Measurements from ENCODE around the gene ADISSP.

Gene ADISSP

DNA sequence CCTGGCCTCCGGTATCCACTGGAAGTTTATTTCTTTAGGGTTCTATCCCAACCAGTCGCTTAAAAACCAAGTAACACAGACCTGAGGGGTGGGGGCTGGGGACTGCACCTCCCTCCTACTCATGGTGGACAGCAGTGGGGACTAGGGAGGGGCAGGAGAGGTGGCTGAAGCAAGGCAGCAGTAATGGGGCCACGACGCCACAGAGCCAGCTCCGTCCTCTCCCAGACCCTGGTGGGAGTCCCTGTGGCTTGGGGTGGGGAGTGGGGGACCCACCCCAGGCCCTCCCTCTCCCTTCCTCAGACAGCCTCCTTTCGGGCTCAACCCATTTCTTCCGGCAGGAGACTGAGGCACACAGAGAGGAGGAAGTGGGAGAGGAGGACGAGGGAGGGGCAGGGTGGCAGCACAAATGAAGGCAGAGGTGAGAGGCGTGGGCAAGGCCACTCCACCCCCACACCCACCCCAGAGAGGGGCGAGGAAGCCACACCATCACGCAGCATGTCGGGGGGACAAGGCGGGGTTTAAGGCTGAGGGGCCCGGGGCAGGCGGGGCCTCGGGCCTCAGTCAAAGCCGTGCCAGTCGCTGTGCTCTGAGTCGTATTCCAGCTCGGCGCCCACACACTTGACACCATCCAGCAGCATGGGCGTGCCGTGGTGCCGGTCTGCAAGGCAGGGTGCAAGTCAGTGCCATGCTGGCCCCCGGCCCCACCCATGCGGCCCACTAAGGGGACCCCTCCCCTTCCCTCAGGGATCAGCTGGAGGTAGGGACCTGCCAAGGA, 13.9 kb downstream of the ADISSP start:
- no peak for DNase-seq

DNA sequence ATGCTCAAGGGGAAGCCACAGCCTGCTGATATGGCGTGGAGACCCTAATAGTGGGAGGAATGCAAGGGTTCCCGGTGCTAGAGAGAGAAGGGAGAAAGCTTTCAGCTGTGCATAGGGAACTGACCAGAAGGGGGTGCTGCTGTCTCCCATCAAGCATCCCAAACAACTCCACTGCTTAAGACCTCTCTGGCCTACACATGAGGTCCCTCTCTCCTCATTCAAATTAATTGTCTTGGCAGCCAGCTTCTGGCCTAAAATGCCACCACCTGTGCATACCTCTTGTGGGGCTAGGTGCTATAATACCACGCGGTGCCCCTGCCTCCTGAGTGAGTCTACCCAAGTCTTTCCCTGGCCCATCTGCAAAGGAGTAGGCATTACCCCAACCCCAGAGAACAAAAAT, 14.5 kb downstream of the ADISSP start:
- peak; percentile 66 to 70 for DNase-seq

DNA sequence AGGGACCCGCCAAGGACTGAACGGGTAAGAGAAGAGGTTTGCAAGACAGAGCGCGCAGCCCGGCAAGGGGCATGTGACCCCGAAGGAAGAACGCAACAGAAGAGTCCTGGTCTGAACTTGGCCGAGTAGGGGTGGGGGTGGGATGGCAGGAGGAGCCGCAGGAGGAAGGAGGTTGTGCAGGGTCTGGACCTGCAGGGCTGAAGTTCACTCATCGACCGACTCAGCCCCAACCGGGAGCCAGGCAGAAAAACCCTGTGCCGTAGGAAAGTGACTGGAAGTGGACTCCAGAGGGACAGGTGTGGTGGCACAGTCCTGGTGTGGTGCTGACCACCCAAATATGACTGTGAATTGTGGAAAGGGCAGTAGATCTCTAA, 15.2 kb downstream of the ADISSP start:
- no peak for DNase-seq

DNA sequence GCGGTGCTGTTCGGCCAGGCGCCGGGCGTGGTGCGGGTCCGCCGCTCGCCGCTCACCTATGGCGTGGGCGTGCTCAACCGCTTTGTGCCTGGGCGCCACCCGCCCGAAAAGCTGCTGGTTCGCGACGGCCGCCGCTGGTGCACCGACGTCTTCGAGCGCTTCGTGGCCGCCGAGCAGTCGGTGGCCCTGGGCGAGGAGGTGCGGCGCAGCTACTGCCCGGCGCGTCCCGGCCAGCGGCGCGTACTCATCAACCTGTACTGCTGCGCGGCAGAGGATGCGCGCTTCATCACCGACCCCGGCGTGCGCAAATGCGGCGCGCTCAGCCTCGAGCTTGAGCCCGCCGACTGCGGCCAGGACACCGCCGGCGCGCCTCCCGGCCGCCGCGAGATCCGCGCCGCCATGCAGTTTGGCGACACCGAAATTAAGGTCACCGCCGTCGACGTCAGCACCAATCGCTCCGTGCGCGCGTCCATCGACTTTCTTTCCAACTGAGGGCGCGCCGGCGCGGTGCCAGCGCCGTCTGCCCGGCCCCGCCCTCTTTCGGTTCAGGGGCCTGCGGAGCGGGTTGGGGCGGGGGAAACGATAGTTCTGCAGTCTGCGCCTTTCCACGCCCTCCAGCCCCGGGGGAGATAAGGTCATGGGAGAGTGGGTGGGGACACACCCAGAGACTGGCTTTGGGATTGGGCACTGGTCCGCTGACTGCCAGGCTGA, 15.7 kb downstream of the ADISSP start:
- DNase-seq, result peak; percentile 65 to 71

DNA sequence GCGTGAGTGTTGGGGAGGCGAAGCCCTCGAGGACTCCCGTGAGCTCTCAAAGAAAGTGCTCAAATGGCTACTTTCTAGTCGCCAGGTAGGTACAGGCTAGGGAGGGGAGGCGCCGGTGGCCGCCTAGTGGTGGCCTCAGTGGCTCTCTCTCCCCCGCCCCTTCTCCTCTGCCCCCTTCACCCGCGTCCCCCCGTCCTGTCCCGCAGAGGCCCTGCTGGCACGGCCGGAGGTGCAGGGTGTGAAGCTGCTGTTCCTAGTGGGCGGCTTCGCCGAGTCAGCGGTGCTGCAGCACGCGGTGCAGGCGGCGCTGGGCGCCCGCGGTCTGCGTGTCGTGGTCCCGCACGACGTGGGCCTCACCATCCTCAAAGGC, 16.3 kb downstream of the ADISSP start:
- no peak for DNase-seq

DNA sequence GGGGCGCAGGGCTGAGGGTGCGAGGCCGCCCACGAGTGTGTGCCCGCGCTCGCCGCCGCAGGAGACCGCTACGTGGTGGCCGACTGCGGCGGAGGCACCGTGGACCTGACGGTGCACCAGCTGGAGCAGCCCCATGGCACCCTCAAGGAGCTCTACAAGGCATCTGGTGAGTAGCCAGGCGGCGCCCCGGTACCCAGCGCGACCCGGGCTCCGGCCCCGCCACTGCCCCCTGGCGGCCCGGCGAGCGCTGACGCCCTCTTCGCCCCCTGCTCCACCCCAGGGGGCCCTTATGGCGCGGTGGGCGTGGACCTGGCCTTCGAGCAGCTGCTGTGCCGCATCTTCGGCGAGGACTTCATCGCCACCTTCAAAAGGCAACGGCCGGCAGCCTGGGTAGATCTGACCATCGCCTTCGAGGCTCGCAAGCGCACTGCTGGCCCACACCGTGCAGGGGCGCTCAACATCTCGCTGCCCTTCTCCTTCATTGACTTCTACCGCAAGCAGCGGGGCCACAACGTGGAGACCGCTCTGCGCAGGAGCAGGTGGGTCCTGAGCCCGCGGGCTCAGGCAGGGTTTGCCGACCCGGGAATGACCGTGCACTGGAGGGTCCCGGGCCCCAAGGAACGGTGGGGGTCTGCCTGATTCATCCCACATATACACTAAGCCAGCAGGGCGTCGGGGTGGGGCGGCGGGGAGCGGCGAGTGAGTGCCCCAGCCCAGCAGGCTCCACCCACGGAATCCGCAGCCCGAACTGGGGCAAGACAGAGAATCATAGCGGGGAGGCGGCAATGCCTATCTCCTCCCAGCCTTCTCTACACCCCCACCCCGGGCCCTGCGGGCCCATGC, 17.6 kb downstream of the ADISSP start:
- DNase-seq, result peak; percentile 25 to 37

DNA sequence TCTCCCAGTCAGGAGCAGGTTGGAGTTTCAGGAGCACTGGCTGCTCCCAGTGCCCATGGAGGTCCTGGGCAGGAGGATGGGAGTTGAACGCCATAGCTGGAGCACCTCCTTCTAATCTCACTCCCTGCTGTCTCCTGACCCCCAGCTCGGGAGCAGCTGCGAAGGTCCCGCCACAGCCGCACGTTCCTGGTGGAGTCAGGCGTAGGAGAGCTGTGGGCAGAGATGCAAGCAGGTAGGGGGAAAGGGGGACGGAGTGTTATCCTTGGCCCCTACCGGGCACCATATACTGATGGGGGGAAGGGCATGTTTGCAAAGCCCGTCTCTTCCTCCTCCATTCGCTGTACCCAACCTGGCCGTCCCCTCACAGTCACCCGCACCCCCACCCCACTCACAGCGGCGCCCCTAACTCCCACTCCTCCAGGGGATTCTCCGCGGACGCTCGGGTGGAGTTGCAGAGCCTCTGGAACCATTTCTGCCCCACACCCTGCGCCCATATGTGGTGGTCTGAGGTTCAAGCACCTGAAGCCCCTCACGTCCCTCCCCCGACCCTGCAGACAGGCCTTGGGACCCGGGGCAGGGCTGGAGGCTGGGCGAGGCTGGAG, 18.4 kb downstream of the ADISSP start:
- DNase-seq, result no peak

DNA sequence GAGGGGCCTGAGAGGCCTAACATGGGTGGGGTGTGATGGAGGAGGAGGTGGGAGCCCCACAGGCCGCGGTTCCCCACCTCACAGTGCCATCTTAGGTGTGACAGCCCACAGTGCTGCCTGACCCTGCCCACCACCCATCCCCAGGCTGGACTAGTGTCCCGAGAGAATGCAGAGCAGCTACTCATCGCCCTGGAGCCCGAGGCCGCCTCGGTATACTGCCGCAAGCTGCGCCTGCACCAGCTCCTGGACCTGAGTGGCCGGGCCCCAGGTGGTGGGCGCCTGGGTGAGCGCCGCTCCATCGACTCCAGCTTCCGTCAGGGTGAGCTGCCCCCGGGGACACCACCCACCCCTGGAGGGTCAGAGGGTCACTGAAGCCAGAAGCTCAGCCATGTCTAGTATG, 19.5 kb downstream of the ADISSP start:
- no peak for DNase-seq

DNA sequence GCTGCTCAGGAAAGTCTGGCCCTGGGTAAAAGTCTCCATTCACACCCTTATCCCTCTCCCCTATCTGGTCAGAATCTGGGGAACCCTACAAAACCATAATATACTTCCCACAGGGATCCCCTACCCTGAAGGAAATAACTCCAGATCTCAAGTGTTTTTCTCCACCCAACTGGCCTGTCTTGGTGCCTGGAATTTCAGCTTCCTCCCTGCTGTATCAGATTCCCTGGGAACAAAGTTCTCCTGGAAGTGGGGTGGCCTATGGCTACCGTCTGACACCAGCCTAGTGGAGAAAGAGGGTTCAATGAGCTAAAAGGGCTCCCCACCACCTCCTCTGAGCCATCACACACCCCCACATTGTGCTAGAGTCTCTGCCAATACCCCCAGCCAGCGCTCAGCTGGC, 20.1 kb downstream of the ADISSP start:
- no peak for DNase-seq

DNA sequence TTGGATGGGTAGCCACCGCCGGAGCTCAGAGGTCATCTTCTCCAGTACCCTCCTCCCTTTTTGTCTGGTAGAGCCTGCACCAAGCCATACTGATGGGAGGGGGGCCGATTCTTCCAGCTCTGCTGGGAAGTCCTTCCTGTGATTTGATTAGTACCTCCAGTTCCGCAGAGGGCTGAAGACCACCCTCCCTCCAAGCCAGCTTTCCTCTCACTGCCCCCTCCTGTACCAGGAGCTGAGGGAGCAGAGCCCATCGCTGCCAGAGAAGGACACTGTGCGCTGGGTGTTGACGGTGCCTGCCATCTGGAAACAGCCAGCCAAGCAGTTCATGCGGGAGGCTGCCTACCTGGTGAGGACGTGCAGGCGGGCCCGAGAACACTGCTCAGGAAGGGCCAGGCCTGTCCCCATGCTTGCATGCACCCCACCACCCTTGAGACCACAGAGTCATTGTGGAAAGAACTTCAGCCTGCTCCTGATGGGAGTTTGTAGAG, 21.8 kb downstream of the ADISSP start:
- DNase-seq, result no peak

DNA sequence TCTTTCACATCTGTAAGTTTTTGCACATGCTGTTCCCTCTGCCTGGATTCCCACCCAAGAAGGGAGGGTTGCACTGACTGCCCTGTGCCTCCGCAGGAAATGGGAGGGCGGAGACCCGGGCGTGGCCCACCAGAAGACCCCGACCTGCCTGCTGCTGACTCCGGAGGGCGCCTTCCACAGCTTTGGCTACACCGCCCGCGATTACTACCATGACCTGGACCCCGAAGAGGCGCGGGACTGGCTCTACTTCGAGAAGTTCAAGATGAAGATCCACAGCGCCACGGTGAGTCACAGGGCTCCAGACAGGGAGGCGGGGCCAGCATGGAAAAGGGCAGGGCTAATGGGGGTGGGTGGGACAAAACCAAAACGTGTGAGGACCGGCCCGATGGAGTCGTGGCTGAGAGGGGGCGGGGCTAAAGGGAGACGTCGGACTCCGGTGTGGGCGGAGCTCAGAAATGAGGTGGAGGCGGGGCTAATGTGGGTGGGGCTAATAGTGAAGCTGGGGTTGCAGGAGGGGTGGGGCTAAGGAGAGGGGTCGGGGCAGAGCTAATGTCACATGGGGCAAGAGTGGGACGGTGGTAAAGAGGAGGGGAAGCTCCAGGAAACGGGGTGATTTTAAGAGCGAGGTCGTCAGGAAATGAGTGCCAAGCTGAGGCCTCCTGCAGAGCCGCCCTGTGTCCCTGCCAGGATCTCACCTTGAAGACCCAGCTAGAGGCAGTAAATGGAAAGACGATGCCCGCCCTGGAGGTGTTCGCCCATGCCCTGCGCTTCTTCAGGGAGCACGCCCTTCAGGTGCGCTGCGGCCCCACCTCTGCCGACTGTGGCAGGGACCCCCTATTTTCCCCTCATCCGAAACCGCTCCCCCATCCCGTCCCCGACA, 22.5 kb downstream of the ADISSP start:
- DNase-seq, result peak; percentile 83 to 87

DNA sequence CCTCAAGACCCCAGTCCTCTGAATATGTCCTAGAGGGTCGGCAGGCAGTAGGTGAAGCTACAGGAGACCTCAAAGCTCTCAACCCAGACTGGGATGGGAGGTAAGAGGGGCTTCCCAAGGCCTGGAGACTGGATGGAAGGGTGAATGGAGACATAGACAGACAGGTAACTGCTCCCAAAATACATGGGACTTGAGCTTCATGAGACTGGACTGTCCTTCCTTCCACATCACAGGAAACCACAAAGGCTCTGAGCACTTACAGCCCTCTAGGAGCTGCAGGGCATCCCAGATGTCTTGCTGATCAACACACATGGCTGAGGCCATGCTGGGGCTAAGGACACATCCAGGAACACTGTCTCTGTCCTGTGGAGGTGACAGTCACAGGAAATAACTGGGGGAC, 23.5 kb downstream of the ADISSP start:
- no peak for DNase-seq

DNA sequence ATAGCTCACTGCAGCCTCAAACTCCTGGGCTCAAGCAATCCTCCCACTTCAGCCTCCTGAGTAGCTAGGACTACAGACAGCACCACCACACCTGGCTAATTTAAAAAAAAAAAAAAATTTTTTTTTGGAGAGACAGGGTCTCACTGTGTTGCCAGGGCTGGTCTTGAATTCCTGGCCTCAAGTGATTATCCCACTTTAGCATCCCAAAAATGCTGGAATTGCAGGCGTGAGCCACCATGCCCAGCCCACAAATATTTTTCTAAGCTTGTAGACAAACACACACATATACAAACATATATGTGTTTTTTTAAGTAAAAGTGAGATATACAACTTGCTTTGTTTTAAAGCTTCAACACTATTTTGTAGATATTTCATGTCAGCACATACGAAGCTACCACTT, 24.3 kb downstream of the ADISSP start:
- DNase-seq, result no peak

DNA sequence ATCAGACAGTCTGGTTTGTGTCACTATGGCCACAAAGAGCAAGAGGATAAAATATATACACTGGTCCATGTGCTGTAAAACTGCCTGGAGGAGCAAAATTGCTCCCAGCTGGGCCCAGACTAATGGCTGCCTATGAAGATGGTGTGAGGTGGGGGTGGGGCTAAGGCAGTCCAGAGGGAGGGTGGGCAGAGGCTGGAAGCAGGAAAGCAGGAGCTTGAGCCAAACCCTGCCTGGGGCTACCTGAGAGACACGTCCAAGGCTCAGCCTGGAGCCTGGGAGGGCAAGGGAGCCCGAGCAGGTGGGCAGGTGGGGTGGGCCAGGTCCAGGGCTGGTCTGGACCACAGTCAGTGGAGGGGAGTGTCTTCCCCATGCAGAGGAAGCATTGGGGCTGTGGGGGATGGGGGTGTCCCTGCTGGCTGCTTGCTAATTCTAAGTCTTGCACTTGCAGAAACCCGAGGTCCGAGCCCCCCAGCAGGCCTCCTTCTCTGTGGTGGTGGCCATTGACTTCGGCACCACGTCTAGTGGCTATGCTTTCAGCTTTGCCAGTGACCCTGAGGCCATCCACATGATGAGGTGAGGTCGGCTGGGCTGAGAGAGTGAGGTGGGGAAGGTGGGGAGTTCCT, 25.6 kb downstream of the ADISSP start:
- no peak for DNase-seq

DNA sequence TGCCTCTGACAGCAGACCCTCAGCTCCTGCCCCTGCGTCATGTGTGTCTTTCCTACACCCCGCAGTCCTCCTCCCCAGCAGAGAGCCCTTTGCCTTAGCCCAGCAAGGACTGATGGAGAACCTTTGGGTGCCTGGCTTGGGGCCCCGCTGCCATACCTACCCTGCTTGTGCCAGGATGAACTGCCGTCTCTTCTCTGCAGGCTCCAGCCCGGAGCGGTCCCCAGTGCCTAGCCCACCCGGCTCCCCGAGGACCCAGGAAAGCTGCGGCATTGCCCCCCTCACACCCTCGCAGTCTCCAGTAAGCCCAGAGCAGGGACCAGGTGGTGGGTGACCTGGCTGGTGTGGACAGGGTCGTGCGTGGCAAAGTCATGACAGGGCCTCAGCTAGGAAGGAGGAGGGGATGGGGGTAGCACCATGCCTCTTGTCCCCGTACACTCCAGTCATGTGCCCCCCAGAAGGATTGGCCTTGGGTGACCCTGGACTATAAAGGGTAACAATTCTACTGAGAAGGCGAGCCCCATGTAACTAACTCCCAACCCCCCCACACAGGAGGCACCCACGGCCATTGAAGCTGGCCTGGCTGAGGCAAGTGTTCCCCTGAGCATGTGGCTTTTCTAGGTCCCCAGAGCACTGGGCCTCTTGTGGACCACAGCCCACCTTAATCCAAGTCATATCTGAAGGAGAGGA, 26.8 kb downstream of the ADISSP start:
- no peak for DNase-seq

DNA sequence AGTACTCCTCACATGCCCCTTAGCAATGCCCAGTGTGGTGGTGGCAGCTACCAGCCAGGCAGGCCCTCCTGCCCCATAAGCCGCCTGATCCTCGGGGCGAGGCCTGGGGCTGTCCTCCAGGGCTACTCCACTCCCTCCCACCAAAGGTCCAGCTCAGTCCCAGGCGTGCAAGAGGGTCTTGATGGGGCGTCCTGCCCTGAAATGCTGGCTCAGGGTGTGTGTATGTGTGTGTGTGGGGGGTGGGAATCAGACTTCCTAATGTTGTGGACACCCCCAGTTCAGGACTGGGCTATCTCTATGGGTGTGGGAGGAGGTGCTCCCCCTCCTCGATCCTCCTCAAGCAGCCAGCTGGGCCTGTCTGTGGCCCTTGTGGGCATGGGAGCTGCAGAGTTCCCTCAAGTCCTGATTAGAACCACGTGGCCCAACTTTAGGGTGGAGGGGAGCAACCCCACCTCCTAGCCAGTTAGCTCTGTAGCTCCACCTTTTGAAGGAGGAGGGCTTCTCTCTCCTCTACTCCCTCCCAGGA, 27.6 kb downstream of the ADISSP start:
- DNase-seq, result no peak

DNA sequence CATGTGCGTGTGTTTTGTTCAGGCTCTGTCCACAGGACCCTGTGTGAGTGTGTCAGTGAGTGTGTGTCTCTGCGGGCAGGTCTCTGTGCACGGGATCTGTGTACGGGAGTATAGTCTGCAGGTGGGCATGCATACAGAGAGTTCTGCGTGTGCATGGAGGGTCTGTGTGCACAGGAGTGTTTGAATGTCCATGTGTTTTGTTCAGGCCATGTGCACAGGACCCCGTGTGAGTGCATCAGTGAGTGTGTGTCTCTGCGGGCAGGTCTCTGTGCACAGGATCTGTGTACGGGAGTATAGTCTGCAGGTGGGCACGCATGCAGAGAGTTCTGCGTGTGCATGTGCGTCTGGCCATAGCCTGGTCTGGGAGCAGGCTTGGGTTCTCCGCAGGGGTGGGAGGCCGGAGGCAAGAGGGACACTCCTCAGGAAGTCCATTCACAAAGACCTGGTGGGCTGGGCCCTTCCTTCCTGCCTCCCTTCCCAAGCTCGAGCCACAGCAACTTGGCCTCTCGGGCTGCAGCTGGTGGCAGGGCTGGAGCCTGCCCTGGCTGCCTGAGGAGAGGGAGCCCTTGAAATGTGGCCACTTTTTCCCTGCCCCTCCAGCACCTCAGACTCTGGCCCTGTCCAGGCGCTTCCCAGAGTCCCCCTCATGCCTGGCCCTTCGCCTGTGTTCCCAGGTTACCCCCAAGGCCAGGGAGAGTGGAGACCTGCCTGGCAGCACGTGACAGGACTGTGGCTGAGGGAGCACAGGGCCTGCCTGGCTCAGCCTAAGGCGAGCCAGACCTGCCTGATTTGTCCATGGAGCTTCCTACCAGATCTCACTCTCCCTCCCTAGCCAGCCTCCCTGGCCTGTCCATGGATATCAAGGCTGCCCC, 28.3 kb downstream of the ADISSP start:
- DNase-seq, result no peak

DNA sequence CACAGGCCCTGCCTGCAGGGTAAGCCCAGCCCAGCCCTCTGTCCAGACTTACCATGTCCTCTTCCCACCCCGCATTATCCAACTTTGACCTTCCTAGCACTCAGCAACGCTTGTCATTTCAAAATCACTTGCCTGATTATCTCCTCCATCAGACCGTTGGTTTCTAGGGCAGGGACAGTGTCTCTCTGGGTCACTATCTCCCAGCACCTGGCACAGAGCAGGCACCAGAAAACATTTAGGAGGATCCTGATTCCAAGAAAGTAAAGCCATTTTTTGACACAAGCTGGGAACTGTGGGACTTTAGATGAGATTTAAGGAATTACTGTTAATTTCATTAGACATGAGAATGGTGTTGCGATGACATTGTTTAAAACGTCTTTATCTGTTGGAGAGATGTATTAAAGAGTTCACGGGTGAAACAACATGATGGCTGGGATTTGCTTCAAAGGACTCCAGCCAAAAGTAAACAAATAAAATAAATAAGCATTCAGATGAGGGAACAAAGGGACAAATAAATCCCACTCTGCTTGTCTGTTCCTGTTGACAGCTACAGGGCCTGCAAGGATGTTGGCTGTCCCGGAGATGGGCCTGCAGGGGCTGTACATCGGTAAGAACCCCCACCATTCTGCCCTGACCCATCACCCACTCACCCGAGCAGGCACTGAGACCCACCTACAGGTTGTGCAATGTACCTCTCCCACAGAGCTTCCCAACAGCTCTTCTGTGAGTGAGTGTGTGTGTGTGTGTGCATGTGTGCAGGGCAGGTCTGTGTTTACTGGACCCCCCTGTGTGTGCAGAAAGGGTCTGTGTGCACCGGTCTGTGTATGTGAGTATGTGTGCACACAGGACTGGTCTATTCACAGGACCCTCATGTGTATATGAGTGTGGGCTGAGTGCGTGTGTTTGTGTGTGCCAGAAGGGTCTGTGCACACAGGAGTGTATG, 29.2 kb downstream of the ADISSP start:
- no peak for DNase-seq

DNA sequence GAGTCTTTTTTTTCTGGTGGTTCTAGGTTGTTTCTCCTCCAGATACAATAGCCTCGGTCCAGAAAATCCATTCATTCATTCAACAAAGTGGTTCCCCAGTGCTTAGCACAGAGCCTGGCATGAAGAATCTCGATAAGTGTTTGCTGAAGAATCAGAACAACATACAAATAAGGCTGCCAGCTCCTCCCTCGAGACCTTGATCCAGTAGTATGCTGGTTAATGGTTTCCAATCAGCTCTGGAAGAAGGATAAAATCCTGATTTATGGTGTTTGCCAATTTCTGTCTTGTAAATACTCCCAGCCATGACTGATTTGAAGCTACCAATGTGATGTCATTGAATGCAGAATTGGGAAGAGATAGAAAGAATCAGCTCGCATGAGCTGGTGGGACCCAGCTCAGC, 31.8 kb downstream of the ADISSP start:
- no peak for DNase-seq

Measured in CD4-positive, alpha-beta T cell treated with Interleukin-1 beta for 1 hour (primary cell).